Measurements from ENCODE around the gene RNF144A.

DNA sequence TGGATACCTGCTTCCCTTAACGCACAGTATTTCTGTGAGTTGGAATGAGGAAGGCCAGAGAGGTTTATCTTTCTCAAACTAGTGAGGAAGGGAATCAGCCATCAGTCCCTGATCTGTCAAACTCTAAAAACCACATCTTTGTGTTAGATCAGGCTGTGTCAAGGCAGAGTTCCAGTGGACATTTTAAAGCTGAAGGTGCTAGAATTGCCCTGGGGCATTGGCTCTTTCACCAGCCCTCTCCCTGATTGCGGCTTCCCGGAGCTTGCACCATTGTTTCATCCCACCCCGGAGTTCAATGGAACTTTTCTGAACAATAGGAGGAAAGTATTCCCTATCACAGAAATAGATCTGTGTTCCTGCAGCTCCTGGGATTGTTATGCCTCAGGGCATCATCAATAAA, 110.2 kb downstream of the RNF144A start:
- TF ChIP-seq EP300 (IDR thresholded peaks at IDR 0.05) (no peak), POLR2A (IDR thresholded peaks at IDR 0.05) (no peak)

Measured in ovary (tissue), 1 donor.